ENCODE results near the gene SPC24. TPM values are rescaled to one million over a fixed set of nuclear protein-coding genes. Genes with fewer than 3 reads are reported as not detected.

SPC24 gene
- total RNA-seq, 1 experiment from 2014 or later = 33.9 TPM

DNA sequence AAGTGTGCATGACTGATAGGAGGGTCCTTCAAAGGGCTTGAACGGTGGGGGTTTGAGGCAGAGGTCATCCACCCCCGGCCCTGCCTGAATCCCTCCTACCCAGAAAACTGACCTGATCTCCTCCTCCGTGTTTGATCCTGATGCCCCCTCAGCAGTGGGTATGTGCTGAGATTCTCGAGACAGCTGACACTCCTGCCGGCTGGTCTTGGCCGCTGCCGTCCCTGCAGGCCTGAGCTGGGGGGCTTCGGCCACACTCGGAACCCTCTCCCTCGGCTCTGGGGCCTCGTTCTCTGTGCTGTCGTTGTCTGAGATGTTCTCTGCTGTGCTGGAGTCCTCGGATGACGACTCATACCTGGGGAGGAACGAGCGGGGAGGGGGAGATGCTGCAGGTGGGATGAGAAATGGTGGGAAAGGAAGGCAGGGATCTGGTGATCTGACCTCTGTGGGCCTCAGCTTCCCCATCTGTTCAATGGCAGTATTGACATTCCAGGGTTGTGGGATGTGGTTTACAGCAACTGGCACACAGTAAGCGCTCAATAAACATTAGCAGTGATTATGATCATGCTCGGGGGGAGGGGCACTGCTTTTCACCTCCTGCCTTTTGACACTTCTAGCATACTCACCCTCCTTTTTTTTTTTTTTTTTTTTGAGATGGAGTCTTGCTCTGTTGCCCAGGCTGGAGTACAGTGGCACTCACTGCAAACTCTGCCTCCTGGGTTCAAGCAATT is 21.0 kb upstream of the SPC24 start:
- H3K4me1 ChIP-seq (ENCODE audit: control insufficient read depth in 1 of 2, insufficient read depth in 2 of 2, low read length in 2 of 2) = peaks cover 0 to 3% of the 10 kb centered on the region in 2 experiments; a peak in 1 of 4 replicates
- no peak overlapping the region for H3K27ac ChIP-seq (ENCODE audit: low read depth, low read length)
- TF ChIP-seq ZBTB33 (IDR thresholded peaks at IDR 0.05; ENCODE audit: extremely low read depth, insufficient replicate concordance, low read length) = no peak
- TF ChIP-seq, protein P1, sequence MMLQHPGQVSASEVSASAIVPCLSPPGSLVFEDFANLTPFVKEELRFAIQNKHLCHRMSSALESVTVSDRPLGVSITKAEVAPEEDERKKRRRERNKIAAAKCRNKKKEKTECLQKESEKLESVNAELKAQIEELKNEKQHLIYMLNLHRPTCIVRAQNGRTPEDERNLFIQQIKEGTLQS (IDR thresholded peaks at IDR 0.05) = no peak
- no peak overlapping the region for H3K4me3 ChIP-seq (replicated peaks in 1 of 2; ENCODE audit: low read depth in 1 of 2, low read length in 2 of 2)
- H4K20me1 ChIP-seq (ENCODE audit: insufficient read depth) = no peaks in the 10 kb centered on the region
- ChIA-PET CTCF (no interaction called here), POLR2A (no interaction called here), RAD21 (ENCODE audit: low non-redundant PET in 1 of 2, low total read pairs in 2 of 2, uncharacterized antibody in 2 of 2, unreplicated experiment in 2 of 2) (no interaction called here)
- no peak overlapping the region for H3K4me2 ChIP-seq (ENCODE audit: low read length)
- ATAC-seq (no peak), DNase-seq (ENCODE audit: low read depth, low spot score) (no peak)
- intact Hi-C loops (cut with micrococcal nuclease) = no loop called here
- BruUV-seq (replicated peaks) = no TSS peak
- no peaks in the 10 kb centered on the region for H3K27me3 ChIP-seq (ENCODE audit: insufficient read depth, low read length)
- peaks cover 0 to 20% of the 10 kb centered on the region in 2 experiments; a peak in 2 of 4 replicates for H3K36me3 ChIP-seq (ENCODE audit: control insufficient read depth in 1 of 2, insufficient read depth in 2 of 2, low read length in 2 of 2)
- H3K79me2 ChIP-seq (ENCODE audit: insufficient read depth, low read length) = no peaks in the 10 kb centered on the region
- H2AFZ ChIP-seq (ENCODE audit: low read depth, low read length, poor library complexity, severe bottlenecking) = no peak overlapping the region
- no peak overlapping the region for H3K9ac ChIP-seq (ENCODE audit: low read length)
- no peaks in the 10 kb centered on the region for H3K9me3 ChIP-seq (ENCODE audit: control insufficient read depth in 1 of 2, insufficient read depth in 1 of 2, low read depth in 1 of 2, low read length in 2 of 2)
- no peaks in the 10 kb centered on the region for H3K9me2 ChIP-seq (ENCODE audit: insufficient read depth)

DNA sequence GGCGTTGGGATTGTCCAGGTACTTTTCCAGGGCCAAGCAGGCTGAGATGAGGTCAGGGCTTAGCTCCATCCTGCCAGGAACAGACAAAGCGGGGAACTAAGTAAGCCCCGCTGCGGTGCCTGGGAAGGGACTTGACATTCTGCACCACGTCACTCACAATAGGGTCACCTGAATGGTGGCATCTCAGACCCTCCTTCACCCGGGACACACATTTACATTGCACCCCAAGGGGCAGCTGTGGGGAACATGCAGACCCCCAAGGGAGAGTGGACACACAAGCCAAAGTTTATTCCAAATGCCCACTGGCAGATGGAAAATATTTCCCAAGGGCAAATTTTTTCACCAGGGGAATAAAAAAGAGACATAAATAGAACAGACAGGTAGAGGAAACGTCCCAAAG is 20.3 kb upstream of the SPC24 start:
- POLR2A ChIA-PET = no interaction called here
- RAD21 ChIA-PET (ENCODE audit: low non-redundant PET in 1 of 2, low total read pairs in 2 of 2, uncharacterized antibody in 2 of 2, unreplicated experiment in 2 of 2) = no interaction called here
- Histone ChIP-seq H3K9ac (ENCODE audit: low read length) (no peak overlapping the region), H3K27ac (ENCODE audit: low read depth, low read length) (no peak overlapping the region), H3K9me3 (ENCODE audit: control insufficient read depth in 1 of 2, insufficient read depth in 1 of 2, low read depth in 1 of 2, low read length in 2 of 2) (no peaks in the 10 kb centered on the region), H3K27me3 (ENCODE audit: insufficient read depth, low read length) (no peaks in the 10 kb centered on the region), H3K4me1 (ENCODE audit: control insufficient read depth in 1 of 2, insufficient read depth in 2 of 2, low read length in 2 of 2) (peaks cover 0 to 3% of the 10 kb centered on the region in 2 experiments; a peak in 1 of 4 replicates), H3K9me2 (ENCODE audit: insufficient read depth) (no peaks in the 10 kb centered on the region), H2AFZ (ENCODE audit: low read depth, low read length, poor library complexity, severe bottlenecking) (no peak overlapping the region), H4K20me1 (ENCODE audit: insufficient read depth) (no peaks in the 10 kb centered on the region), H3K36me3 (ENCODE audit: control insufficient read depth in 1 of 2, insufficient read depth in 2 of 2, low read length in 2 of 2) (peaks cover 0 to 20% of the 10 kb centered on the region in 2 experiments; a peak in 2 of 4 replicates), H3K4me3 (replicated peaks in 1 of 2; ENCODE audit: low read depth in 1 of 2, low read length in 2 of 2) (no peak overlapping the region), H3K79me2 (ENCODE audit: insufficient read depth, low read length) (no peaks in the 10 kb centered on the region), H3K4me2 (ENCODE audit: low read length) (no peak overlapping the region)
- DNase-seq (ENCODE audit: low read depth, low spot score) (no peak), ATAC-seq (no peak)
- intact Hi-C loops (cut with micrococcal nuclease) = no loop called here
- BruUV-seq (replicated peaks) = no TSS peak
- CTCF ChIA-PET = no interaction called here
- TF ChIP-seq ELF1 (IDR thresholded peaks at IDR 0.05; ENCODE audit: borderline replicate concordance, low read depth) (no peak), SRF (IDR thresholded peaks at IDR 0.05; ENCODE audit: low read depth) (no peak), ZBTB33 (IDR thresholded peaks at IDR 0.05; ENCODE audit: extremely low read depth, insufficient replicate concordance, low read length) (no peak), EZH2phosphoT487 (IDR thresholded peaks at IDR 0.05; ENCODE audit: borderline replicate concordance) (no peak), SP1 (IDR thresholded peaks at IDR 0.05; ENCODE audit: low read depth) (no peak), FOSL1 (IDR thresholded peaks at IDR 0.05; ENCODE audit: low read depth) (no peak), SIN3A (IDR thresholded peaks at IDR 0.05; ENCODE audit: low read depth) (no peak), ZFX (IDR thresholded peaks at IDR 0.05) (no peak), MAX (IDR thresholded peaks at IDR 0.05) (no peak), EZH2 (IDR thresholded peaks at IDR 0.05) (no peak), ZNF274 (IDR thresholded peaks at IDR 0.05; ENCODE audit: low read depth, low read length) (no peak), POLR2A (IDR thresholded peaks at IDR 0.05; ENCODE audit: borderline replicate concordance, extremely low read depth, insufficient read depth, insufficient read length) (no peak), CBX3 (IDR thresholded peaks at IDR 0.05; ENCODE audit: low read depth) (no peak)
- TF ChIP-seq, protein P1 (IDR thresholded peaks at IDR 0.05) = no peak

Measured in HCT116 (cell line).